ENCODE data around the gene DCAF5.

DCAF5 gene

DNA sequence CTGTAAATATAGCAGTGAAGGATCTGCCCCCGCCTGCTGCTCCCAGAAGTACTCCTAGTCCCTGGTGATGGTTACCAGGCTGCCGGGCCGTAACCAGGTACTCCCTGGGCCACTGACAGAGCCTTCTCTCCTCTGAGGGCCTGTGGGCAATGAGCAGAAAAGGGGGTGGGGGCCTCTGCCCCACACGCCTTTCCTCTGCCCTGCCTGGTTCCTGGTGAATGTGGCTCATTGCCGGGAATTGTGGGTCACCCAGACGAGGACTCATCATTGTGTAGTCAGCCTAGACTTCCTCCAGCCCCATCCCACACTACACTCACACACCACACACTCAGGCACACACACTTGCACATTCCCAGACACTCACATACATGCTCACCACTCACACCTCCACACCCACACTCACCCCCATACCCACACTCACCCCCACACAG lies 138.1 kb downstream of the DCAF5 start:
- Histone ChIP-seq H3K9me3 (ENCODE audit: insufficient read depth, low read depth, low read length) (no peaks in the 10 kb centered on the region), H3K27me3 (ENCODE audit: insufficient read depth, low read length, poor library complexity, severe bottlenecking) (no peaks in the 10 kb centered on the region), H3K4me3 (ENCODE audit: low read length, poor library complexity, severe bottlenecking) (no peak overlapping the region), H3F3A (ENCODE audit: low read depth) (no peaks in the 10 kb centered on the region), H3K9me2 (replicated peaks; ENCODE audit: low read depth, low read length) (no peaks in the 10 kb centered on the region), H2AFZ (ENCODE audit: low read length) (no peak overlapping the region), H3K4me2 (ENCODE audit: low read depth, low read length, poor library complexity, severe bottlenecking) (no peak overlapping the region), H3K36me3 (ENCODE audit: insufficient read depth, low read length) (no peaks in the 10 kb centered on the region), H3K79me2 (ENCODE audit: insufficient read depth, low read length) (no peaks in the 10 kb centered on the region), H3K4me1 (ENCODE audit: insufficient read depth, low read length, poor library complexity, severe bottlenecking) (peaks cover 6% of the 10 kb centered on the region), H3K9ac (ENCODE audit: low read depth, low read length, poor library complexity, severe bottlenecking) (no peak overlapping the region), H4K20me1 (ENCODE audit: insufficient read depth, low read length, poor library complexity, severe bottlenecking) (no peaks in the 10 kb centered on the region)
- TF ChIP-seq, protein P1, sequence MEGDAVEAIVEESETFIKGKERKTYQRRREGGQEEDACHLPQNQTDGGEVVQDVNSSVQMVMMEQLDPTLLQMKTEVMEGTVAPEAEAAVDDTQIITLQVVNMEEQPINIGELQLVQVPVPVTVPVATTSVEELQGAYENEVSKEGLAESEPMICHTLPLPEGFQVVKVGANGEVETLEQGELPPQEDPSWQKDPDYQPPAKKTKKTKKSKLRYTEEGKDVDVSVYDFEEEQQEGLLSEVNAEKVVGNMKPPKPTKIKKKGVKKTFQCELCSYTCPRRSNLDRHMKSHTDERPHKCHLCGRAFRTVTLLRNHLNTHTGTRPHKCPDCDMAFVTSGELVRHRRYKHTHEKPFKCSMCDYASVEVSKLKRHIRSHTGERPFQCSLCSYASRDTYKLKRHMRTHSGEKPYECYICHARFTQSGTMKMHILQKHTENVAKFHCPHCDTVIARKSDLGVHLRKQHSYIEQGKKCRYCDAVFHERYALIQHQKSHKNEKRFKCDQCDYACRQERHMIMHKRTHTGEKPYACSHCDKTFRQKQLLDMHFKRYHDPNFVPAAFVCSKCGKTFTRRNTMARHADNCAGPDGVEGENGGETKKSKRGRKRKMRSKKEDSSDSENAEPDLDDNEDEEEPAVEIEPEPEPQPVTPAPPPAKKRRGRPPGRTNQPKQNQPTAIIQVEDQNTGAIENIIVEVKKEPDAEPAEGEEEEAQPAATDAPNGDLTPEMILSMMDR (conservative IDR thresholded peaks at IDR 0.05; ENCODE audit: low read length), result no peak
- TF ChIP-seq EZH2phosphoT487 (IDR thresholded peaks at IDR 0.05; ENCODE audit: borderline replicate concordance), result no peak

DNA sequence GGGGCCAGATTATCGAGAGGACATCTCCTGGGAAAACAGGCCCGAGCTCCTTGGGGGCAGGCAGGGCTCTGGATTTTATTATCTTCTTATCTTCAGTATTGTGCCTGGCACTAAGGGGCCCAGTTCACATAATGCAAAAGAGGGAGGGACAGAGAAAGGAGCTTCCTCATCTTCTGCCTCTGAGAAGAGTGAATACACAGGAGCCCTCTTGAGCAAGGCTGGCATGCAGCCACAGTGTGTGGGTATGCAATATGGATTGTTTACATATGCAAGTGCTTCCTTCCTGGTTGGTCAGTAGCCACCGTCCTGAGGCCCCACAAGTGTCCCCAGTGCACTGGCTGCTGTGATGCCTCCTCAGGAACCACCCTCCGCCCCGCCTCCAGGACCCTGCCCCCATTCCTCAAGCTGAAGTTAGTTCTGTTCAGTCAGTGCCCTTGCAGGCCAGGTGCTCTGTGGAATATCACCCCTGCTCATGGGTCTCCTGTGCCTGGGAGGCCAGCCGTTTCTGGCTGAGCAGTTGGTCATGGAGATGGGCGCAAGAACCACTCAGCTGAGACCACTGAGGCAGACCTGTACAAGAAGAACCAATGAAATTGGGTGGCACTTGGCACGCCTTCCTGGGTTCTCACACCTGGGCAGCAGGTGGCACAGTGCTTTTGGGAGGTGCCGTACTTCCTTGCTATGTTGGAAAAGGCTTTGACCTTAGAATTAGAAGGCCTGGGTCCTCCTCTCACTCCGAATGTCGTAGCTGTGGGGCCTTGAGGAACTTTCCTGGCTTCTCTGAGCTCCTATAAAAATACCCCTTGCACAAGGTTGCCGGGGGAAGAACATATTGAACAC lies 138.8 kb downstream of the DCAF5 start:
- Histone ChIP-seq H2AFZ (ENCODE audit: low read length) (peak overlapping the region; percentile 51; the same call in 1 of the 2 replicates), H4K20me1 (ENCODE audit: insufficient read depth, low read length, poor library complexity, severe bottlenecking) (no peaks in the 10 kb centered on the region), H3K9me2 (replicated peaks; ENCODE audit: low read depth, low read length) (no peaks in the 10 kb centered on the region), H3K27me3 (ENCODE audit: insufficient read depth, low read length, poor library complexity, severe bottlenecking) (no peaks in the 10 kb centered on the region), H3K36me3 (ENCODE audit: insufficient read depth, low read length) (no peaks in the 10 kb centered on the region), H3K4me3 (ENCODE audit: low read length, poor library complexity, severe bottlenecking) (no peak overlapping the region), H3F3A (ENCODE audit: low read depth) (no peaks in the 10 kb centered on the region), H3K9me3 (ENCODE audit: insufficient read depth, low read depth, low read length) (no peaks in the 10 kb centered on the region), H3K9ac (ENCODE audit: low read depth, low read length, poor library complexity, severe bottlenecking) (no peak overlapping the region), H3K4me2 (ENCODE audit: low read depth, low read length, poor library complexity, severe bottlenecking) (no peak overlapping the region), H3K79me2 (ENCODE audit: insufficient read depth, low read length) (no peaks in the 10 kb centered on the region), H3K4me1 (ENCODE audit: insufficient read depth, low read length, poor library complexity, severe bottlenecking) (peaks cover 6% of the 10 kb centered on the region)
- TF ChIP-seq, protein P1 (conservative IDR thresholded peaks at IDR 0.05; ENCODE audit: low read length), result no peak

DNA sequence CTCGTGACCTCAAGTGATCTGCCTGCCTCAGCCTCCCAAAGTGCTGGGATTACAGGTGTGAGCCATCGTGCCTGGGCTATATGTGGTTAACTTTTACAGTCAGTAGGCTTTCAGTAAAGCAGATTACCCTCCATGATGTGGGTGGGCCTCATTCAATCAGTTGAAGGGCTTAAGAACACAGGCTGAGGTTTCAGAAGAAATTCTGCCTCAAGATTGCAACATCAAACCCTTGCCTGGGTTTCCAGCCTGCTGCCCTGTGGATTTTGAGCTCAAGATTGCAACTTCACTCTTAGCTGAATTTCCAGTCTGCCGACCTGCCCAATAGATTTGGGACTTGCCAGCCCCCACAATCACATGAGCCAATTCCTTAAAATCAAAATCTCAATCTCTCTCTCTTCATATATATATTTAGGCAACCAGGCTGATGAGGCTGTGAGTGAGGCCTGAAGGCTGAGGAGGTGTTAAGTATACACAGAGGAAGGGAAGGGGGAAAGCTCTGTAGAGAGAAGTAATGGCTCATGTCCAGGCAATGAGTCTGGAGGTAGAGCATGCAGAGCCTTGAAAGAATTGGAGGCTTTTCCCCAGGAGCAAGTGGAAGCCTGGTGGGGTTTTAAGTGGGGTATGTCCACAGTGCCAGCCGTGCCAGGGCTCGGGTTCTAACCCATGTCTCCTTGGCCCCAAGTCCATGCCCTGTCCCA lies 140.5 kb downstream of the DCAF5 start:
- H4K20me1 ChIP-seq (ENCODE audit: insufficient read depth, low read length, poor library complexity, severe bottlenecking), result no peaks in the 10 kb centered on the region
- H3K9ac ChIP-seq (ENCODE audit: low read depth, low read length, poor library complexity, severe bottlenecking), result no peak overlapping the region
- TF ChIP-seq, protein P1 (conservative IDR thresholded peaks at IDR 0.05; ENCODE audit: low read length), result no peak
- TF ChIP-seq EZH2phosphoT487 (IDR thresholded peaks at IDR 0.05; ENCODE audit: borderline replicate concordance), result no peak

More for the DNA sequence above, 140.5 kb downstream of the DCAF5 start:
- no peaks in the 10 kb centered on the region for H3F3A ChIP-seq (ENCODE audit: low read depth)
- no peaks in the 10 kb centered on the region for H3K27me3 ChIP-seq (ENCODE audit: insufficient read depth, low read length, poor library complexity, severe bottlenecking)
- no peak overlapping the region for H3K4me2 ChIP-seq (ENCODE audit: low read depth, low read length, poor library complexity, severe bottlenecking)
- H2AFZ ChIP-seq (ENCODE audit: low read length), result no peak overlapping the region
- no peaks in the 10 kb centered on the region for H3K9me2 ChIP-seq (replicated peaks; ENCODE audit: low read depth, low read length)
- H3K4me1 ChIP-seq (ENCODE audit: insufficient read depth, low read length, poor library complexity, severe bottlenecking), result peaks cover 6% of the 10 kb centered on the region
- no peaks in the 10 kb centered on the region for H3K79me2 ChIP-seq (ENCODE audit: insufficient read depth, low read length)
- H3K4me3 ChIP-seq (ENCODE audit: low read length, poor library complexity, severe bottlenecking), result no peak overlapping the region
- no peaks in the 10 kb centered on the region for H3K9me3 ChIP-seq (ENCODE audit: insufficient read depth, low read depth, low read length)
- no peaks in the 10 kb centered on the region for H3K36me3 ChIP-seq (ENCODE audit: insufficient read depth, low read length)
